ENCODE measurements around the gene AMELX.

AMELX gene

DNA sequence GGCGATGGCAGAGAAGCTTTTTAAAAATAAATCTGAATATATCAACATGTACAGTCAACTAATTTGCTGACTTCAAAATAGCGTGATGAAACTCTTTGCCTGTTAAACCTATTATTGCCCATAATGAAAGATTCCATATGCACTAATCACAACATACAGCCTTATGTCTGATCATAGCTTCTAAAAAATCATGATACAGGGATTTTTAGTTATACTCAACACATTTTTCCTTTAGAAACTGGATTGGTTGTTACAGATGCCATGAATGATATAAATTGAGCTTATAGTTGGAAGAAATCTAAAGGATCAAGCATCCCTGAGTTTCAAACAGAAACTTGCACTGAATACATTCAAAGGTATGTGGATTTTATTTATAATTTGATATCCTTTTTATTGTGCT lies at the start of gene AMELX:
AMELX (plus strand) TSS at position 301 of the 400 bp plus-strand sequence. CDS start 1,376 bp downstream, outside the sequence.
- no peak for DNase-seq (ENCODE audit: low read depth, low spot score)

- DNase-seq (ENCODE audit: low read depth, low spot score): no peak
Observed at GRCh38 chrX:11244636-11245035, 48.6 kb upstream of the AMELX start.

DNA sequence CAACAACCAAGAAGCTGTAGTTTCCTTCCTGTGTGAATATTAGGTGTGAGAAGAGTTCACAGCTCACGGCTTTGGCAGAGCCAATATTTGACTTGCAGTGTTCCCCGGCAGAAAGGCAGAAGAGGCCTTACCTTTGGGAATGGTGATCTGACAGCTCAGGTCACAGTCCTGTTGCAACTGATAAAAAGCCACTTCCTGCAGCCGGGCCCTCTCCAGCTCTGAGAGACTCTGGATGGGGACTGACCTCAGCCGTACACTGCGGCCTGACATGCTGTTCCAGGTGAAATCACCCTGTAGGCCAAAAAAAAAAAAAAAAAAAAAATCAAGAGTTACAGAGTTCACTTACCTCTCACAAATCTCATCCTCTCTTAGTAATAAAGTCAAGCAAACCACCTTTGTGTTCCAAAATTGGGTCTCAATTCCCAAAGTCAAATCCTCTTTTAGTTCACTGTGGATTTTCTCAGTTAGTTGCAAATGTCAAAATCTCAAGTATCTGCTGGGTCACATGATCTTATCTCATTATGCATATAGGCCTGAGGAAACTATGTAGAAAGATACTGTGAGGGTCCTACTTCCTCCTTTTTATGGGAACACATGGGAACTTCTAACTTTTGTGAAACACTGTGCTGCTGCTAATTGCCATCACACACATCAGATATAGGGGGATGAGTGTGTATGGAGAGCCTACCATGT lies 38.6 kb upstream of the AMELX start:
- no peak for DNase-seq (ENCODE audit: low read depth, low spot score)

- DNase-seq (ENCODE audit: low read depth, low spot score): no peak
Observed at GRCh38 chrX:11257290-11257689, 35.9 kb upstream of the AMELX start.

DNA sequence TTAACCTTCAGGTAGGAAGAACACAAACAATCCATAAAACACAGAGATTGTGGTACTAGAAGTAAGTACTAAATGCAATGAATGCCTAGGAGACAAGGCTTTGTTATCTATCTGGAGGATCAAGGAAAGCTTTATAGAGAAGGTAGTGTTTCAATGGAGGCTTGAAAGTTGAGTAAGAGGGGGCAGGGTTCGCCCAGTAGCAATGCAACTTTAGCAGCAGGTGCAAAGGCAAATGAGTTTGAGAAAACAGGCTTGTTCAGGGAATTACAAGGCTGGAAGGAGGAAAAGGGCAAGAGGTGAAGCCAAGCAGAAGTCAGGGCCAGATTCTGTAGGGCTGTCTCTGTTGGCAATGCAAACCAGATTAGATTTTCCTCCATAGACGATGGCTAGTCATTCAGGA lies 35.5 kb upstream of the AMELX start:
- DNase-seq (ENCODE audit: low read depth, low spot score): no peak

DNA sequence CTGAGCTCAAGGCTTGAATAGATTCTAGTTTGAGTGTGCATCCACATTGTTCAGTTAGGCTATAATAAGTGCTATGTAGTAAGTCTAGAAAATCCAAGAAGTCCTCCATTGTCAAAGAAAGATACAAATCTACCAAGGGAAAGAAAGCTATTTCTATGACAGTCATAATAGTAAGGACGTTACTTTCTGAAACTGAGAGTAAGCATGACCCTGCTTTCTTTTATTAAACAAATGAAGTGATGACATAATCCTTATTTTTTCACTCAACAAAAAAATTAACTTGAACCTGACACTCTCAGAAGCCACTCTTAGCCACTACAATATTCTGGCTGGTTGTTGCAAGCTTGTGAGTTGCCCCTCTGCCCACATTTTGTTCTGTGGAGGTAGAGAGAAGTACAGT lies 33.8 kb upstream of the AMELX start:
- no peak for DNase-seq (ENCODE audit: low read depth, low spot score)

GRCh38 chrX:11261260-11261659 lies 32.0 kb upstream of the AMELX start:
- DNase-seq (ENCODE audit: low read depth, low spot score): no peak

DNA sequence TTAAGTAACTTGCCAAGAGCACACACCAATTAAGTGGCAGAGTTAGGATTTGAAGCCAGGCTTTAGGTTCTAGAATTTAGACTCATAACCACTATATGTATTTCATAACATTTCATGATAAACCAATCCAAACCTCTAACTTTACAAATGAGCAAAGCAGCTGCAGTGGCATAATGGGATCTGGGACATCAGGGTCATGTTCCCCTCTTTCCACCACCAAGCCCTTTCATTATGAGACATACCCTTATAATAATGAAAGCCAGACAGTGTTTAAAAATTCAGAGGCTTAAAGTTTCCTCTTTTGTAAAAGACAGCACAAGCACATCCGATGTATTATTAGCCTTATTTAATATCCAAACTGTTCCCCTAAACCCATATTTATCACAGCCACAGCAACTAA lies 28.3 kb upstream of the AMELX start:
- DNase-seq (ENCODE audit: low read depth, low spot score): no peak

DNA sequence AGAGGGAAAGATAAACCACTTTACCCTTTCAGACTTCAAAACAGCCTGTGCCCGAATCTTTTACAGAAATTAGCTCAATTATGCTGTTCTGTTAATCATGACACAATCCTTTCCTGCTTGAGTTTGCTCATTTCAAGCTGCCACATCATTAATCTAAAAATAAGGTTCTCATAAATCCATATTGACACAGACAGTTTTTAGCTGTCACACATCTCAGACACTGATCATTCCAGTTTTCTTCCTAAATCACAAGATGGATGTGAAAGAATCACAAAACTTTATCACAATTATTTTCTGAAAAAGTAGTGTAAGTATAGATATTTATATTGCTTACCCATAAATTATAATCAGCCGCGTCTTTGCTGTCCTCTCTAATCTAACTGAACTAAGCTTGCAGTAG lies 27.9 kb upstream of the AMELX start:
- no peak for DNase-seq (ENCODE audit: low read depth, low spot score)

GRCh38 chrX:11266573-11267003 lies 26.6 kb upstream of the AMELX start:
- no peak for DNase-seq (ENCODE audit: low read depth, low spot score)

GRCh38 chrX:11267425-11267824 lies 25.8 kb upstream of the AMELX start:
- DNase-seq (ENCODE audit: low read depth, low spot score): no peak

GRCh38 chrX:11269006-11269405 lies 24.2 kb upstream of the AMELX start:
- DNase-seq (ENCODE audit: low read depth, low spot score): no peak

DNA sequence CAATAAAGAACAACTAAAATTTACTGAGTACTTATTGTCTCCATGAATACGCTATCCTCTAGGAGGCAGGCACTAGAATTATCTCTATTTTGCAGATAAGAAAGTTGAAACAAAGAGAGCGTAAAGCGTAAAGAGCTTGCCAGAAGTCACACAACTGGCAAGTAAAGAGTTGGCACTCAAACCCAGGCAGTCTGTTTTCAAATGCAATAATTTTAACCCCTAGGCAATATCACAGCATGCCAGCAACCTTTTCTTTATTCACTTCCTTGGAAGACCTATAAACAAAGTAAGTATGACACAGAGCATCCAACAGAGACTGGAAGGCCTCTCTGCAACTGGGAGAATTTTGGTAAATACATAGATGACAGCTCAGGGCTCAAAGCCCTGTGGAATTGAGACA lies 23.2 kb upstream of the AMELX start:
- no peak for DNase-seq (ENCODE audit: low read depth, low spot score)

DNA sequence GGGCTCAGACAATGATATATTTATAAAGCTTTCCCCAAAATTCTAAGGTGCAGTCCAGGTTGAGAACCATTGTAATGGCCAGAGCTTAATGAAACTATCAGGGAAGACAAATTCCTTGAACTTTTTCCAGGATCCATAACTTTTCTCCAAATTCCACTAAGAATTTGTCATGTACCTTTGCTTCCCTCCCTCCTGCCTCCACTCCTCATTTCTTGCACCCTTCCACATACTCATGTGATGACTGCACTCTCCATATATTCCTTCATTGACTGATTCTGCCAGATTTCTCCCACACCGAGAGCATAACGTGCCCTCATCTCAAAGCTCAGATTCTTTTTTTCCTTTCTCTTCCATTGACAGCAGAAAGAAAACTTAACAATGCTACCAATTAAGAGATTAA lies 20.9 kb upstream of the AMELX start:
- DNase-seq (ENCODE audit: low read depth, low spot score): no peak

- no peak for DNase-seq (ENCODE audit: low read depth, low spot score)
Observed at GRCh38 chrX:11272863-11273262, 20.4 kb upstream of the AMELX start.

DNA sequence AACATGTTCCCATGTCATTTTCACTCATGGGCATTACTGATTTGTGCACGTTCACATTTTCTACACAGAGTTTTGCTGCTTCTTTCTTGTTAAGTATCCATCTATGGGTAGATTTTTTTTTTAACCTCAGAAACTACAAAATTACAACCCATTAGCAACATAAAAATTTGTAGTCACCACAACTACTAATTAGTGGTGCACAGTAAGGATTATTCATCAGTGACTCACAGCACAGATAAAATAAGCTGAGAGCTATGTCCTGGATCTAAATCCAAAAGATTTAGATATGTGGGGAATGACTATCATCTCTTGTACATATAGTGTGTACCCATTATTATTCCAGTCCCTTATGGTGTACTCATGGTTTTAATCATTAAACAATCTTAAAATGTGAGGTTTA lies 19.7 kb upstream of the AMELX start:
- no peak for DNase-seq (ENCODE audit: low read depth, low spot score)

DNA sequence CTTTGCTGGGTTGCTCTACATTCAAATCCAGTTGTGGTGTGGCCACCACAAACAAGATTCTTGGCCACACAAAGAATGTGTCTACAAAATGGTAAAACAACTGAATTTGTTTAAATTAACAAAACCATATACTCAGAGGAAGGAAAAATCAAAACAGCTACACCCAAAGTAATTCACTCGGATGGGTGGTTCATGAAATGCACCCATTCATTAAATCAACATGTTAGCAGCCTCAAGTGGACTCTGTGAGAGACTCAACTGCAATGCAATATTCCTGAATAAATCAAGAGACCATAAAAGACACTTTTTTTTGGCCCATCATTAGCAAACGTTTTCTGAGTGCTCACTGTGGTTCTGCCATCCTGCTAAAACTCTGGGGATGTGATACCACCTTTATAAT lies 11.2 kb upstream of the AMELX start:
- no peak for DNase-seq (ENCODE audit: low read depth, low spot score)

- DNase-seq (ENCODE audit: low read depth, low spot score): no peak
Observed at GRCh38 chrX:11285651-11286050, 7.6 kb upstream of the AMELX start.

GRCh38 chrX:11287505-11287904 lies 5.7 kb upstream of the AMELX start:
- no peak for DNase-seq (ENCODE audit: low read depth, low spot score)

DNA sequence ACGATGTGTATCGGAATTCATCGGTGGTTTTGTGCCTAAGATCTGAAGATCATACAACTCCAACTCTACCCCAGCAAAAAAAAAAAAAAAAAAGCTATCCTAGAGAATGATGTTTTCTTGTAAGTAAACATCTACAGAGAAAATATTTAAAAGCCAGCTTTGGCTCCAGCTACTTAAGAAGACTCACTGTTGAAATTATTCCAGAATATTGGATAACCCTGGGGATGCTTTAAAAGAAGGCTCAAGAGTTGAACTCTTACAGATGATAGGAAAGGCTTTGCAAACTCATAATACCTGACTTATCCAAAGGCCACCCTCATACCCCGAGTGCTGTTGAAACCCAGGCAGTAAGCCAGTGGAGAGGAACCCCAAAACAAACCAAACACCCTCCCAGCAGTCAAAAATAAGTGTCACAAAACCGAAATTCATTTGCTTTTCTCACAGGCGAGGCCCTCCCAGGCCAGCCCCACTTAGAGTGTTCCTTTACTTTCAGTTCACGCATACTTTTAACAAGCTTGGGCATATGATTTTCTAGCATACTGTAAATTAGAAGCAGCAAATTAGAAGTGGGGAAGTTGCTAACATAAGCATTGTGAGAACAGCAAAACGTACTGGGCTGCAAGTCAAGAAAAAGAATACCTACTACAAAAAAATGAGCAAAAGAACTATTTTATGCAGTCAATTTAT lies 2.7 kb upstream of the AMELX start:
- DNase-seq (ENCODE audit: low read depth, low spot score): no peak

GRCh38 chrX:11296051-11296450 lies 2.8 kb downstream of the AMELX start:
- DNase-seq (ENCODE audit: low read depth, low spot score): no peak

- DNase-seq (ENCODE audit: low read depth, low spot score): no peak
Observed at GRCh38 chrX:11298600-11298999, 5.4 kb downstream of the AMELX start.

DNA sequence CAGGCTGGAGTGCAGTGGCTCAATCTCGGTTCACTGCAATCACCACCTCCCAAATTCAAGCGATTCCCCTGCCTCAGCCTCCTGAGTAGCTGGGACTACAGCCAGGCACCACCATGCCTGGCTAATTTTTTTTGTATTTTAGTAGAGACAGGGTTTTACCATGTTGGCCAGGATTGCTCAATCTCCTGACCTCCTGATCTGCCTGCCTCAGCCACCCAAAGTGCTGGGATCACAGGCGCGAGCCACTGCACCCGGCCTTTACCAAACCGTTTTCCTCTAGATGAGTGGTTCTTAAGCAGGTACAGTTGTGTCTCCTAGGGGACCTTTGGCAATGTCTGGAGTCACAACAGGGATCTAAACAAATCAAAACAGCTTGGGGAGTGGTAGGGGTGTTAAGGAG lies 11.6 kb downstream of the AMELX start:
- DNase-seq (ENCODE audit: low read depth, low spot score): no peak

GRCh38 chrX:11305641-11306040 lies 12.4 kb downstream of the AMELX start:
- DNase-seq (ENCODE audit: low read depth, low spot score): no peak

Measured in activated CD4-positive, CD25-positive, alpha-beta regulatory T cell treated with anti-CD3 and anti-CD28 coated beads, Interleukin-2, amount 50 U/mL, for 16 hours (primary cell).